CD4-positive, alpha-beta T cell (primary cell): ENCODE data around the gene PASK. TPM values are rescaled to one million over a fixed set of nuclear protein-coding genes. Genes with fewer than 3 reads are reported as not detected.

Experiments
- ATAC-seq: fragments of 200-7000 bp; cut with Tn5 transposase; one replicate; pipeline ENCODE4 v1.10.0; 2022; ENCODE audit warnings: mild to moderate bottlenecking; ENCODE audit not compliant: poor library complexity
- CTCF ChIA-PET: fragments of 350-600 bp; sonication (Branson Sonifier 250); formaldehyde crosslinking; loops from one replicate; lab custom pipeline; 2021; ENCODE audit warnings: antibody characterized with exemption, inconsistent platforms; lab: Charles Lee
- POLR2A ChIA-PET: fragments of 350-600 bp; sonication (Branson Sonifier 250); formaldehyde crosslinking; loops from one replicate; lab custom pipeline; 2021; ENCODE audit warnings: antibody characterized with exemption, inconsistent platforms; lab: Charles Lee
- DNase-seq, 14 experiments: peaks; one replicate each; pipeline ENCODE4 v3.0.0-alpha.2; 2013 to 2020; ENCODE audit warnings: mixed read lengths in 2 of 14
- H3K27ac ChIP-seq, 2 donors: one replicate each; pipeline versions ENCODE4 v1.5.1 to v1.7.0; 2013; ENCODE audit warnings: low read length in 2 of 2, low read depth in 1 of 2, mild to moderate bottlenecking in 1 of 2
- H3K27me3 ChIP-seq, 2 experiments: 1 replicate in 1 of 2; 2 replicates in 1 of 2; pipeline versions ENCODE4 v1.6.1 to v1.7.0; 2013; ENCODE audit warnings: low read length in 2 of 2, control low read depth in 1 of 2, mild to moderate bottlenecking in 1 of 2, moderate library complexity in 1 of 2; ENCODE audit not compliant: insufficient read depth in 2 of 2, control insufficient read depth in 1 of 2
- H3K36me3 ChIP-seq: one replicate; pipeline ENCODE4 v1.6.1; 2013; ENCODE audit warnings: low read length, control low read depth; ENCODE audit not compliant: insufficient read depth
- H3K4me1 ChIP-seq: one replicate; pipeline ENCODE4 v1.6.1; 2013; ENCODE audit warnings: low read length, control low read depth; ENCODE audit not compliant: insufficient read depth
- H3K4me3 ChIP-seq: one replicate; pipeline ENCODE4 v1.5.1; 2013; ENCODE audit warnings: mild to moderate bottlenecking, low read length, moderate library complexity
- H3K9me3 ChIP-seq, 2 experiments: 1 replicate in 1 of 2; 2 replicates in 1 of 2; pipeline versions ENCODE4 v1.6.1 to v1.7.0; 2013; ENCODE audit warnings: low read length in 2 of 2, mild to moderate bottlenecking in 2 of 2, control low read depth in 1 of 2, moderate library complexity in 1 of 2; ENCODE audit not compliant: control insufficient read depth in 1 of 2, insufficient read depth in 1 of 2
- H3K27ac Mint-ChIP-seq: one replicate; pipeline ENCODE4 v1.8.0; 2020; ENCODE audit warnings: mixed read lengths
- H3K27me3 Mint-ChIP-seq: one replicate; pipeline ENCODE4 v1.8.0; 2021; ENCODE audit warnings: mixed read lengths
- H3K36me3 Mint-ChIP-seq: one replicate; pipeline ENCODE4 v1.8.0; 2021; ENCODE audit warnings: low read depth, mixed read lengths
- H3K4me1 Mint-ChIP-seq: one replicate; pipeline ENCODE4 v1.8.0; 2021; ENCODE audit warnings: low read depth, mixed read lengths
- H3K4me3 Mint-ChIP-seq: one replicate; pipeline ENCODE4 v1.8.0; 2020; ENCODE audit warnings: mild to moderate bottlenecking, mixed read lengths
- H3K9me3 Mint-ChIP-seq: one replicate; pipeline ENCODE4 v1.8.0; 2020; ENCODE audit warnings: mixed read lengths
- CTCF ChIP-seq: fragments of 200-600 bp; IDR thresholded peaks from one replicate; pipeline ENCODE4 v1.8.0; 2022; ENCODE audit warnings: antibody characterized with exemption, mild to moderate bottlenecking
- intact Hi-C, 2 experiments: fragments of 100-400 bp; cut with DNase I in 1 of 2; cut with micrococcal nuclease in 1 of 2; formaldehyde crosslinking; loops; one replicate each; pipeline versions ENCODE4 v1.15.1 to v1.9.0; 2023 to 2025; cut with DNase I, micrococcal nuclease
- total RNA-seq, 174 experiments: library from RNA in 2 of 174; stranded (reverse) in 2 of 174; gene quantifications; one replicate each; pipeline ENCODE4 v1.2.3 and lab custom pipeline; 2021 to 2026

The PASK gene
- total RNA-seq, 2 experiments from 2014 or later = 78.0 to 87.9 TPM

- CTCF ChIA-PET = interaction anchor here (0.6 kb wide), 1 partner anchor 13 kb away, joined by 3 read pairs; no protein-coding TSS in a partner anchor
- no peaks in the 10 kb centered on the region for H3K9me3 ChIP-seq
- no peaks in the 10 kb centered on the region for H3K36me3 ChIP-seq
- ATAC-seq (no peak), DNase-seq (peak in 1 of 14 experiments; percentile 16)
- H3K4me3 ChIP-seq = no peak overlapping the region
- POLR2A ChIA-PET = no interaction called here
- Mint-ChIP-seq H3K27ac (no peak overlapping the region), H3K9me3 (no peaks in the 10 kb centered on the region), H3K4me1 (no peaks in the 10 kb centered on the region), H3K27me3 (no peaks in the 10 kb centered on the region), H3K4me3 (no peak overlapping the region), H3K36me3 (no peaks in the 10 kb centered on the region)
- no peak for TF ChIP-seq CTCF
- intact Hi-C loops = no loop called here
- no peaks in the 10 kb centered on the region for H3K27me3 ChIP-seq
- H3K27ac ChIP-seq = no peak overlapping the region
- peaks cover 15% of the 10 kb centered on the region for H3K4me1 ChIP-seq
These were observed 83.9 kb downstream of the PASK start for GRCh38 chr2:241065355-241065803.

- intact Hi-C loops = no loop called here
- no peak overlapping the region for H3K4me3 ChIP-seq
- no peaks in the 10 kb centered on the region for H3K9me3 ChIP-seq
- no peak for TF ChIP-seq CTCF
- no peak overlapping the region for H3K27ac ChIP-seq
- H3K36me3 ChIP-seq = no peaks in the 10 kb centered on the region
- H3K9me3 Mint-ChIP-seq = no peaks in the 10 kb centered on the region
- peaks cover 15% of the 10 kb centered on the region for H3K4me1 ChIP-seq
- no peak overlapping the region for H3K27ac Mint-ChIP-seq
- ChIA-PET POLR2A (no interaction called here), CTCF (no interaction called here)
- H3K36me3 Mint-ChIP-seq = no peaks in the 10 kb centered on the region
- DNase-seq = no peak
- H3K4me3 Mint-ChIP-seq = no peak overlapping the region
- ATAC-seq = no peak
- no peaks in the 10 kb centered on the region for H3K27me3 Mint-ChIP-seq
- H3K27me3 ChIP-seq = no peaks in the 10 kb centered on the region
- H3K4me1 Mint-ChIP-seq = no peaks in the 10 kb centered on the region
These were observed 84.4 kb downstream of the PASK start for GRCh38 chr2:241064802-241065354.

GRCh38 chr2:241064008-241064801, 85.1 kb downstream of the PASK start:
- H3K4me3 ChIP-seq = no peak overlapping the region
- H3K27me3 Mint-ChIP-seq = no peaks in the 10 kb centered on the region
- H3K4me3 Mint-ChIP-seq = peak overlapping the region; percentile 30
- no peak for TF ChIP-seq CTCF
- ChIA-PET POLR2A (interaction anchor here (0.6 kb wide), 1 partner anchor 41 kb away, joined by 3 read pairs; no protein-coding TSS in a partner anchor), CTCF (interaction anchor here (1.5 kb wide), 1 partner anchor 81 kb away, joined by 3 read pairs; no protein-coding TSS in a partner anchor)
- H3K36me3 Mint-ChIP-seq = no peaks in the 10 kb centered on the region
- H3K27ac ChIP-seq = no peak overlapping the region
- H3K4me1 Mint-ChIP-seq = no peaks in the 10 kb centered on the region
- no peaks in the 10 kb centered on the region for H3K9me3 ChIP-seq
- H3K27ac Mint-ChIP-seq = no peak overlapping the region
- no peaks in the 10 kb centered on the region for H3K36me3 ChIP-seq
- DNase-seq (peak; percentile 24 to 65 (median 46)), ATAC-seq (peak; percentile 83)
- no peaks in the 10 kb centered on the region for H3K9me3 Mint-ChIP-seq
- H3K4me1 ChIP-seq = peaks cover 15% of the 10 kb centered on the region
- no peaks in the 10 kb centered on the region for H3K27me3 ChIP-seq
- intact Hi-C loops = no loop called here
